ENCODE measurements around the gene AGXT.

AGXT gene

DNA sequence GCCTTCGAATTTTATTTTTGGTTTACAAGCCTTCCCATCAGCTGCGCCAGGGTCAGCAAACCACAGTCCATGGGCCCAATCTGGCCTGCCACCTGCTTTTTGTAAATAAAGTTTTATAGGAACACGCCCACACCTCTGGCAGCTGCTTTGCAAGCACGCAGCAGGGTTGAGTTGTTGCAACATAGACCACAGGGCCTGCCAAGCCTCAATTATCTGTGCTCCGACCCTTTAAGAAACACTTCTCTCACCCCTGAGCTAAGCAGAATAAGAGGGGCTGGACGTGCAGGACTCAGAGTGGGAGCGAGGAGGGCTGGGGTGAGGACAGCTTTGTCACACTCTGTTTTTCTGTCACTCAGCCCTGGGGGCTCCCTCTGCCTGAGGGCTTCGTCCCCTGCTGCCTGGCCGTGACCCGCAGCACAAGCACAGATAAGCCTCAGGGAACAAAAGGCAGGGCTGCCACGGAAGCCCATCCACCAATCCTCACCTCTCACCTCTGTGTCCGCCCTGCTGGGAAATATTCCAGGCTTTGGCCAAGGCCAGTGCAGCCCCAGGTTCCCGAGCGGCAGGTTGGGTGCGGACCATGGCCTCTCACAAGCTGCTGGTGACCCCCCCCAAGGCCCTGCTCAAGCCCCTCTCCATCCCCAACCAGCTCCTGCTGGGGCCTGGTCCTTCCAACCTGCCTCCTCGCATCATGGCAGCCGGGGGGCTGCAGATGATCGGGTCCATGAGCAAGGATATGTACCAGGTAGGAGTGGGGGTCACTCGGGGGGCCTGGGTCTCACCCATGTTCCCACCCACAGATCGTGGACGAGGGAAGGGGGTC lies at the start of gene AGXT:
Gene AGXT, plus strand, starts transcription at position 539 of the 823 bp plus-strand sequence. Its CDS starts 42 bp downstream, at position 581.
- no peak for DNase-seq
- in situ Hi-C loops (cut with HindIII; ENCODE audit: low pct_ligation_motif_present, low pct_unique_long_range_greater_than_20kb, low sequenced_read_pairs), result no loop called here

DNA sequence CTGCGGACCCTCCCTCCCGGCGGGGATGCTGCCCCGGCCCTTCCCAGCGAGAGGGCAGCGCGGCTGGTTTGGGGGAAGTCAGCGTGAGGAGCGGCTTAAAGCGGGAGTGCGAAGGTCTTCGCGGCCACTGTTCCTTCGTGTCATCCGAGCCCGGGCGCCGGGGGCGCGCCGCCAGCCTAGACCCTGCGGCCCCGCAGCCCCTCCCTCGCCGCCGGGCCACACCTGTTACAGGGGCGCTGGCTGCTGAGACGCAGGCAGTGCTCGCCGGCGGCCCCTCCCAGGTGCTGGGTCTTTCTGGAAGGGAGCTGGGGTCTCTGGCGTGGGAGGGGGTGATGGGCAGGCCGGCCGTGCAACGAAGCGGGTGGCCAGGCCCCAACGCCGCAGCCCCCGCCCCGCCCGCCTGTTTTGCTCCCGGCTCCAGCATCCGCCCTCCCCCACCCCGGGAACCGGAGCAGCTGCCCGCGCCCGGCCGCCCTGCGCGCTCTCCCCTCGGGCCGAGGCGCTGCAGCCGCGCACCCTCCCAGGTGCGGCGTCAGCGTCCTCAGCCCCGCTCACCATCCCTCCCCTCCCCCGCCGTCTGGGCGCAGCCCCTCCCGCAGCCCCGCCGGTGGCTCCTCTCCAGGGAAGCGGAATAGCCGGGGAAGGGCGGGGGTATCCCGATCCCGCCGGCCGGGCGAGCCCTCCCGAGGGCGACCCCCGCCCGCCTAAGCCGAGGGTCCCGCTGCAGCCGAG lies 49.3 kb upstream of the AGXT start:
- DNase-seq, result no peak
- in situ Hi-C loops (cut with HindIII; ENCODE audit: low pct_ligation_motif_present, low pct_unique_long_range_greater_than_20kb, low sequenced_read_pairs), result no loop called here

DNA sequence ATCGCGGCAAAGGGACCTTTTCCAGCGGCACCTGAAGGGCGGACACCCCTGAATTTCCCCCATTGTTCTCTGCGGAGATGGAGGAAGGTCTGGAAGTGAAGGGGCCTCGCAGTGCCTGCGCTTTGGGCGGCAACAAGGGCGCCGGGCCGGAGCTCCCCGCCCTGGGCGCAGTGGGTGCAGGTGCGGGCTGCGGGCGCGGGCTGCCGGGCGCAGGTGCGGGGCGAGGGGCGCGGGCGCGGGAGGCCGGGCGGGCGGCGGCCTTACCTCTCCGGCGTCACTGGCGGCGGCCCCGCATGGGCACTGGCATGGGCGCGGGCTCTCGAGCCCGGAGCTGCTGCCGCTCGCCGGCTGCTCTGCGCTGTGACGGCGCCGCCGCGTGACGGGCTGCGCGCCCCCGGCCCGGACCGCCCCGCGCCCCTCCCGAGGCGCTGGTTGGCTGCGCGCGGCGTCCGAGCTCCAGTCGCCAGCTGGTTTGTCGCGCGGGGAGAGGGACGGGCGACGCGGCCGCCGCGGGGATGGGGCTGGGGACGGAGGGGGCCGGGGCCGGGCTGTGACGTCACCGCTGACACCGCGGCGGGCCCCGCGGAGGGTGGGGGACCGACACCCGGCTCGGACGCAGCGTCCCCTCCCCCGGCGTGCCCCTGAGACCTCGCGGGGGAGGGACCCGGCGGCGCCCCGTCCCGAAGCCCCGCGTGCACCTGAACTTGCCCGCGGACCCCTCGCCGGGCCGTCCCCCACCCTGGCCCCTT lies 48.6 kb upstream of the AGXT start, which contains the start of gene KIF1A:
Gene KIF1A, minus strand, starts transcription at position 362 of the 749 bp plus-strand sequence. CDS start 22,467 bp downstream, outside the sequence.
- no peak for DNase-seq
- in situ Hi-C loops (cut with HindIII; ENCODE audit: low pct_ligation_motif_present, low pct_unique_long_range_greater_than_20kb, low sequenced_read_pairs), result no loop called here

DNA sequence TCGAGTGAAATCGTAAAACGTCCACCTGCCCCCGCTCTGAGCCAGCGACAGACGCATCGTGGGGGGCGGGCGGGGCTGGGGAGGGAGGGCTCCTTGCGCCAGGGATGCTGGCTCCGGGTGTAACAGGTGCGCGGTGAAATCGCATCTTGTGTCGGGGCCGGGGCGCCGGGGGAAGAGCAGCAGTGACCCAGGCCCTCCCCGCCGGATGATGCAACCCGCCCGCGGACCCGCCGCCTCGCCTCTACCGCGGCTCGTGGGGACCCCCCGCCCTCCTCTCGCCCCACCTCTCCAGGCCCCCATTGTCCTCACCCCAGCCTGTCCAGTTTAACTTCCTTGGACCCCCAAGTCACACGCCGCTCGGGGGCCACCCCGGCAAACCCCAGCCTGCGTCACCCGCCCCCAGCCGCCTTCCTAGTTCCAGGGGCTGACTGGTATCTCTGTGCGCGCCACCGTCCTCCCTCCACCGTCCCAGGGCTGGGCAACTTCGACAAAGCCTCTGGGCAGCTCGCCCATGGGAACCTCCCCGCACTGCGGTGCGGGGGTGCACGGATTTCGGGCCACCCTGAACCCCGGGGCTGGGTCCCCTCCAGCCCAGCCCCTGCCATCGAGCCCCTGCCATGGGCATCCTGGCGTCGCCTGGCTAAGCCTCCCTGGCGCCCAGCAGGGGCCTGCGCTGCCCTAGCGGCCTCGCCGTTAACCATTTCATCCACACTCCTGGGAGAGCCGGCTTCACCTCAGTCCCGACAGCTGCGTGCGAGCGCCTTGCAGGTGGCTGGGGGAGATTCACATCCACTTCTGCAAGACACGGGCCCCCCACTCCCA lies 47.8 kb upstream of the AGXT start:
- in situ Hi-C loops (cut with HindIII; ENCODE audit: low pct_ligation_motif_present, low pct_unique_long_range_greater_than_20kb, low sequenced_read_pairs), result no loop called here
- no peak for DNase-seq

DNA sequence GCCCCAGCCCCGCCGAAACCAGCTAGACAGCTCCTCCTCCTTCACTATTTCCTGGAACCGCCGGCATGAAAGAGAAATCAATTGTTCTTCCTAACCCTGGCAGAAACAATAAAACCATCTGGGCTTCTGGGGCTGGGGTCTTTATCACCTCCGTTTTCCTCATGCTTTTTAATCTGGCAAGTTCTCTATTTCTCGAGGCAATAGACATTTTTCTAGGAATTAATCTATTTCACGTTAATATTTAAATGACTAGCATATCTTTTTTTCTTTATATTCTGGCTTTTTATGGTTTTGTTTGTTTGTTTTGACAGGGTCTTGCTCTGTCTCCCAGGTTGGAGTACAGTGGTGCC lies 47.2 kb upstream of the AGXT start:
- in situ Hi-C loops (cut with HindIII; ENCODE audit: low pct_ligation_motif_present, low pct_unique_long_range_greater_than_20kb, low sequenced_read_pairs), result no loop called here
- DNase-seq, result no peak

DNA sequence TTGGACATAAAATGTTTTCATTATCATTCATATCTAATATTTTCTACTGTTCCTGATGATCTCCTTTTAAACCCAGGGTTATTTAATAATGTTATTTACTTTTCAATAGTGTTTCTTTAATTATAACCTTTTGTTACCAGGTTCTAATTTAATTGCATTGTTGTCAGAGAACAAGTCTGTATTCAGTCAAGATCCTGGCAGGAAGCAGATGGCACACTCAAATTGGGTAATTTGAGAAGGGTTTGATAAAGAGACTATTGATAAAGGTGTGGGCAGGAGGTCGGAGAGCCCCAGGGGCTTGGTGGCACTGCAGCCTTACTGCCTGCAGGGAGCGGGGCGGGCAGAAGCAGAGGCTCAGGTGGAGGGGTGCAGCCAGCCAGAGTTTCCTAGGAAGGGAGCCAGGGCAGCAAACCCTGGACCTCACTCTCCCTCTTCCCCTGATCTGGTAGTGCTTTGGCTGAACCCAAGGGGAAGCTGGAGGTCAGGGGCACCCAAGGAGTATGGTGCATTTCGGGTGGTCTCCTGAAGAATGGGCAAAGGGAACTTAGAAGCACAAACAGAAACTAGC lies 46.3 kb upstream of the AGXT start:
- no peak for DNase-seq
- in situ Hi-C loops (cut with HindIII; ENCODE audit: low pct_ligation_motif_present, low pct_unique_long_range_greater_than_20kb, low sequenced_read_pairs), result no loop called here

DNA sequence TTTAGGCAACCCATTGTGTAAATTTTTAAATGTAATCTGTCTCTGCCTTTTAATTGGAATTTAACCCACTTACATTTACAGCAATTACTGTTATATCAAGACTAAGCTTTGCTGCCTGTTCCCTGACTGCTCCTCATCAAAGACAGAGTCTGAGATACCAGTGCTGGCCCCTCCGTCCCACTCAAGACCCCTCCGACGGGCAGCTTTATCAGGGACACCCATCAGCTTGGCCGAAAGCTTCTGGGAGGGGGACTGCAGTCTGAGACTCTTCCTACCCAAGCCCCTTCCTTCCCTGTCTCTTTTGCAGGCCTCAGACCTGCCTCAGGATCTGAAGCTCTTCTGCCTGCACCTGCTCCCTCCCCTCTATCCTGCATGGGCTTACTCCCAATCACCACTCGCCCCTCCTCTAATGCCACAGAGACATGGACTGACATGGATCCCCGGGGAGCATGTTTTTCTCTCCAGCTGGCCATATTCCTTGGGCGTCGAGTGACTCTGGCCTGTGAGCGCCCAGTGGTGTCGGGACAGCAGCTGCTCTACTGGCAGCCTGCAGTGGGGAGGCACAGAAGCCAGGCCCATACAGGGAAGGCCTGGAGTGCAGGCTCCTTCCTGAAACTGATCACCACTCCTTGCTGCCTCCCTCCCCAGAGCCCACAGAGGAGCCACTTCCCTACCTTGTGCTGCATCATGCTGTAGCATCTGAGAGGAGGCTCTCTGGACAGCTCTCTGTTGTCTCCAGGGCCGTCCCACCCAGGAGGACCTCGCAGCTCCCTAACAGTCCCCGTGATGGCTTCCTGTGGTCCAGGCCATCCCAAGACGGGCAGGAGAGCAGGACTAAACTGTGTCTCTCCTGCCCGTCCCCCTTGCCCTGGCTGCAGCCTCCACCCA lies 44.9 kb upstream of the AGXT start:
- no peak for DNase-seq

DNA sequence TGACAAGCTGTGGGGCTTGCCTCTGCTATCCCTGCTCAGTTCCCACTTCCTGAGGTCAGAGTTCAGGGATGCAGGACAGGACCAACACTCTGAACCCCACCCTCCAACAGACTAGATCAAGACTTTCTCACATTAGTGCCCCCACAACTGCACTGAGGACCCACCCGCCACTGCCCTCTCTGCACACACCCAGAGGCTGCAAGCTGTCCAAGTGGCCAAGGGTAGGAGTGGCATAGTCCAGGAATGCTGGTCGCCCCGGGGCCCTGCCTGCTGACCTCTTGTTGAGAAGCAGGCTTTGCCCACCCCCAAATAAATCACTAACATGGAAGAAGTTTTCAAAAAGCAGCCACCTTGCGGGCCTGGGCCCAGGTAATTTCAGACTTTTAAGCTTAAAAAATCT lies 43.1 kb upstream of the AGXT start:
- no peak for DNase-seq
- in situ Hi-C loops (cut with HindIII; ENCODE audit: low pct_ligation_motif_present, low pct_unique_long_range_greater_than_20kb, low sequenced_read_pairs), result no loop called here

More for the DNA sequence above, 44.9 kb upstream of the AGXT start:
- in situ Hi-C loops (cut with HindIII; ENCODE audit: low pct_ligation_motif_present, low pct_unique_long_range_greater_than_20kb, low sequenced_read_pairs), result no loop called here

DNA sequence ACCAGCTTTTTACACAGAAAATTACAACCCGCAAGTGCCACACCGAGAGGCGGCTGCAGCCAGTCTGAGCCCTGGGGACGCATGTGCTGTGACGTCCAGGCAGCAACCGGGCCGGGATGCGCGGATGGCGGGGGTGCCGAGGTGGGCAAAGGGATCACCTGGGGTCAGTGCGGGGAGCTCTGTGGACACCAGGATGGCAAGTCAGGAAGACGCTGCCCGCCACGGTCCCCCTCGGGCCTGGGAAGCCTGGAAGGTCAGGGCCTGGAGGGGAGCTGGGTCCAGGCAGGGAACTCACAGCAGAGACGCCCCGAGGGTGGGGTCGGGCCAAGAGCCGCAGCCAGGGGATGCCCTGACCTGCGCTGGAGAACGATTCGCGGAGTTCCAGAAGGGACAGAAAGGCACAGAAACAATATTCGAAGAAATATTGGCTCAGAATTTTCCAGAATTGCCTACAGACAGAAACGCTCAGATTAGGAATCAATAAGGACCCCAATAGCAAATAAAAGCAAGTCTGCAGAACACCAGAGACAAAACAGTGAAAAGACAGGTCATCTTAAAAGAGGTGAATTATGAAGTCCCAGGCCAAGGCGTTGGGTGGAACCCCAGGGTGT lies 36.9 kb upstream of the AGXT start:
- DNase-seq, result no peak
- in situ Hi-C loops (cut with HindIII; ENCODE audit: low pct_ligation_motif_present, low pct_unique_long_range_greater_than_20kb, low sequenced_read_pairs), result no loop called here

DNA sequence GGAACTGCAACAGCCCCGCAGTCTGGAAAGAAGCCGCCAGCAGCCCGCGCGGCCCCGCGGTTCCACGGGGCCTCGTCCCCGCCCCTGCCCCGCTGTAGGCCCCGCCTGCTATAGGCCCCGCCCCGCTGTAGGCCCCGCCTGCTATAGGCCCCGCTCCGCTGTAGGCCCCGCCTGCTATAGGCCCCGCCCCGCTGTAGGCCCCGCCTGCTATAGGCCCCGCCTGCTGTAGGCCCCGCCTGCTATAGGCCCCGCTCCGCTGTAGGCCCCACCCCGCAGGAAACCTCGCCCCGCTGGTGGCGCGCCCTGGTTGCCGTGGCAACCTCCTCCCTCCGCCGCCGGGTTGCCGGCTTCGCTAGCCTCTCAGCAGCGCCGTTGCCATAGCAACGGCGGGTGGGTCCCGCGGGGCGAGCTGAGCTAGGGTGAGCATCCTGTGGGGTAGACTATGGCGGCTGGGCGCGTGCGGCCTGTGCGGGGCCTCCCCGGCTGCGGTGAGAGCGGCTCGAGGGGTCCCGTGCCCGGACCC lies 36.4 kb upstream of the AGXT start:
- in situ Hi-C loops (cut with HindIII; ENCODE audit: low pct_ligation_motif_present, low pct_unique_long_range_greater_than_20kb, low sequenced_read_pairs), result no loop called here
- peak; percentile 88 for DNase-seq

DNA sequence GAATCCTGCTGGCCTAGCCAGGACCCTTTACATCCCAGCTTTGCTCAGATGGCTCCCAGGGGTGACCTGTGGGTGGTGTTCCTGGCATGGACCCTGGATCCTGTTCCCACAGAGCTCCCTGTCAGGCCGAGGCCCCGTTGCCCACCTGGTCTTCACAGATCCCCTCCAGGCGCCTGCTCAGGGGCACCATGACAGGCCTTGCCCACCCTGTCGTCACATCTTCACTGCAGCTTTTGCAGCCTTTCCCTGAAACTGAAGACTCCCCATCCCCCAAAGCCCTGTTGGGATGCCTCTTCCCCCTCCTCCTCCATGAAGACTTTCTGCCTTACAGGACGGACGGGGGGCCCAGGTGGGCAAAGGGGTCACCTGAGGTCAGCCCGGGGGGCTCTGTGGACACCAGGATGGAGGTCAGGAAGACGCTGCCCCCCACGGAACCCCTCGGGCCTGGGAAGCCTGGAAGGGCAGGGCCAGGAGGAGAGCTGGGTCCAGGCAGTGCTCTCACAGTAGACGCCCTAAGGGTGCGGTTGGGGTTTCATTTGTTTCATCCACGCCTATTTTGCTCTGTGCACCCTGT lies 35.6 kb upstream of the AGXT start:
- no peak for DNase-seq
- in situ Hi-C loops (cut with HindIII; ENCODE audit: low pct_ligation_motif_present, low pct_unique_long_range_greater_than_20kb, low sequenced_read_pairs), result no loop called here

DNA sequence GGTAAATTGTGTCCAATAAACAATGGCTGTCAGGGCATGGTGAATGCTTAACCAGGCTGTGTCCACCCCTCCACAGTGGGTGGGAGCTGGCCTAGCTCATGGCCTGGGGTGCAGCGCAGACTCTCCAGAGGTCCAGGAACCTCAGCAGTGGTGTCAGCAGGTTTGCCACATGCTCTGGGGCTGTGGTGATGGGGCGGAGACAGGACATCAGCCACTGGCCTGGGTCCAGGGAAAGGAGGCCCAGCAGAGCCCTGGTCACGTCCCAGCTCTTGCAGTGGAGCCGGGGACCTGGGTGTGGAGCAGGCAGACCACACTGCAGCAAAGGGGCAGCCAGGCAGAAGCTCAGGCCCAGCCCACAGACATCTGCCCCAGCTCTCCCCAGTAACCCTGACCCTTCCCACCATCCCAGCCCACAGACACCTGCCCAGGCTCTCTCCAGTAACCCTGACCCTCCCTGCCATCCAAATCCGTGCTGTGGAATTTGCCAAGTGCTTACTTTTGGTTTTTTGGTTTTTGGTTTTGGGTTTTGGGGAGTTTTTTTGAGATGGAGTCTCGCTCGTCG lies 34.8 kb upstream of the AGXT start:
- in situ Hi-C loops (cut with HindIII; ENCODE audit: low pct_ligation_motif_present, low pct_unique_long_range_greater_than_20kb, low sequenced_read_pairs), result no loop called here
- no peak for DNase-seq

DNA sequence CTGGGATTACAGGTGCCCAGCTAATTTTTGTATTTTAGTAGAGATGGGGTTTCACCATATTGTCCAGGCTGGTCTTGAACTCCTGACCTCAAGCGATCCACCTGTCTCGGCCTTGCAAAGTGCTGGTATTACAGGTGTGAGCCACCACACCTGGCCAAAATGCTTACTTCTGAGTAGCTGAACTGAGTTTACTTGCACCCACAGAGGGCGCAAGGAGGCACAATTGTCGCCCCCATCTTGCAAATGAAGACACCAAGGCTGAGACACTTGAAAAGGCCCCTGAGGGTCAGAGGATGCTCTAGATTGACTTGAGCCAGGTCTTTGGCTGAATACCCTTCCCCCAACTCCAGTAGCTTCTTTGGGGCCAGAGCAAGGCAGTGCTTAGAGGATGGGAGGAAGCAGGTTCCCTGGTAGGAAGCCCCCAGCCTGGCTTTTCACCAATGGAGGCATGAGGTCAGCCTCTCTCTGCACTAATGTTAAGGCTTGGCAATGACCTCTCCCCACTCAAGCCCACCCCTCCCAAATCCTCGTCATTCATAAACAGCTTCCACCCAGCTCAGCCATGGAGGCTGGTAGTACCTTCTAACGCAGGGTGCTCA lies 34.1 kb upstream of the AGXT start:
- no peak for DNase-seq
- in situ Hi-C loops (cut with HindIII; ENCODE audit: low pct_ligation_motif_present, low pct_unique_long_range_greater_than_20kb, low sequenced_read_pairs), result no loop called here

DNA sequence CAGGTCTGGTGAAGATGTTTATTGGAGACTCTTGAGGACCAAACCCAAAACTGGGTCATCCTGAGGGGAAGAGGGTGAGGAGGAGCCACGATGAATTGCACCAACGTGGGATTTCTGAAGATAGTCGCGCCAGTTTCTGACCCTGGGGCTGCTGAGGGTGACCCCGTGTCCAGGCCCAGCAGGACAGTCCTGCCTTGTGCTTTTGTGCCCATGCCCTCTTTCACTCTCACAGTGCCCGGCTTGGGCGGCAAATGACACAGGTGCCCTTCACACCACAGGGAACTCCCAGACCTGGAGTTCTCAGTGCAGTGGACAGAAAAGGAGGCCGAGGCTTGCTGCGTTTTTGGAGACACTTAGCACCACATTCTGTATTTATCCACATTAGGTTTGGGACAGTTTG lies 33.1 kb upstream of the AGXT start:
- in situ Hi-C loops (cut with HindIII; ENCODE audit: low pct_ligation_motif_present, low pct_unique_long_range_greater_than_20kb, low sequenced_read_pairs), result no loop called here
- no peak for DNase-seq

DNA sequence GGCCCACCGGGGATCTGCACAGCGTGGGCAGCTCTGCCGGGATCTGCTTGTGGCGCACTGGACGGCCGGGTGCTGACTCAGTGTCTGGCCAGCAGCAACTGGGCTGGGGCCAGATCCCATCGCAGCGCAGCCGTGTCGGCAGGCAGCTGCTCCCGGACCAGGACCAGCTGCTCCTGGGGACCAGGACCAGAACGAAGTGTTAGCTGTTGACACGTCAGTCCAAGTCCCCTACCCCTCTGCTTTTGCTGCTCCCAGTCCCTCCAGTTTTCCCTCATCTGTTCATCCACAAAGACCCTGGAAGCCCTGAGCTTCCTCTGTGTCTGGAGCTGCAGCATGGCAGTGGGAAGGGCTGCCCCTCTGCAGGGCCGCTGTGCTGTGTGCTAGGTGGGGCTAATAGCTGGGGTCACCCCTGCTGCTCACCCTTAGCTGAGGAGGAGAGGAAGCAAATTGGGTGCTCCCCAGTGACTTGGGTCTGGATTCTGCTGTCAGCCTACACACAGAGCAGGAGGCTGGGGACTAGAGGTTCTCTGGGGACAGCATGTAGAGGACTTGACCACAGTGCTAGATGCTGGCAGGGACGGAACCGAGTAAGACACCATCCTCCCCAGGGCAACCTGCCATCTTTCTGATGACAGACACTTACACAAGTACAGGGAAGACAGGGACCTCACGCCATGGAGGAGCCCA lies 31.7 kb upstream of the AGXT start:
- DNase-seq, result peak; percentile 40
- in situ Hi-C loops (cut with HindIII; ENCODE audit: low pct_ligation_motif_present, low pct_unique_long_range_greater_than_20kb, low sequenced_read_pairs), result no loop called here

Measured in ACHN (cell line).